Stimulated activated CD4-positive, alpha-beta T cell treated with anti-CD3 and anti-CD28 coated beads, Interleukin-1b, Interleukin-23, amount 100 ng/mL, for 48 hours (primary cell): ENCODE measurements around the gene THPO.

Experiments used
- DNase-seq: peaks from one replicate; pipeline ENCODE4 v3.0.0-alpha.2; 2020

THPO gene

DNA sequence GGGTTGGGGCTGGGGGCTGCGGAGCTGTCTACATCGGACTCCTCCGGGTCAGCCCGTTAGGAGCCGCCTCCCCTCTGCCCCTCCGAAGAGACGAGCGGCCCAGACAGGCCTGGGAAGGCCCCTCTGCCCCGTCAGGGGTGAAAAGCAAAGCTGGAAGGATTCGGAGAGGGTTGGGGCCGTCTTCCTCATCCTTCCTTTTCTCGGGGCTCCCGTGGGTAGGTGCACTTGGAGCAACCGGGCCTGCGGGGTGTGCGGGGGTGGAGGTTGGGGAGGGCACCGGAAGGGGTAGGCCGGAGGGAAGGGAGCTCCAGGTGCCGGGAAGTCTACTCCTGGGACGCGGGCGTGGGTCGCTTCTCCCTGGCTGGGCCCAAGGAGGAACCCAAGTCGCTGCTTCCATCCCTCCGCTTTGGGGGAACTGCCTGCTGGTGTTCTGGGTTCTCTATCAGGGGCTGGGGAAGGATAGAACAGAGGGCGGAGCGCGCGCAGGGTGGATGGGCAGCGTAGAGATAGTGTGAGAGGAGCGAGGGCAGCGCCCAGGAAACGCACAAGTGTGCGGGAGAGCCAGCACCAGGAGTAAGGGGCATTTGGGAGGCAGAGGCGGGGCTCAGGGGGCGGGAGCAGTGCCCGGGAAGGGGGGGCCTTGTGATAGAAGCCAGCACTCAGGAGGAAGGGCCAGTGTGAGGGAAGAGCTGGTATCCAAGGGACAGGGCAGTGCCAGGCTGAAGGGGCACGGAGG, 15.9 kb downstream of the THPO start:
- peak; percentile 52 for DNase-seq

DNA sequence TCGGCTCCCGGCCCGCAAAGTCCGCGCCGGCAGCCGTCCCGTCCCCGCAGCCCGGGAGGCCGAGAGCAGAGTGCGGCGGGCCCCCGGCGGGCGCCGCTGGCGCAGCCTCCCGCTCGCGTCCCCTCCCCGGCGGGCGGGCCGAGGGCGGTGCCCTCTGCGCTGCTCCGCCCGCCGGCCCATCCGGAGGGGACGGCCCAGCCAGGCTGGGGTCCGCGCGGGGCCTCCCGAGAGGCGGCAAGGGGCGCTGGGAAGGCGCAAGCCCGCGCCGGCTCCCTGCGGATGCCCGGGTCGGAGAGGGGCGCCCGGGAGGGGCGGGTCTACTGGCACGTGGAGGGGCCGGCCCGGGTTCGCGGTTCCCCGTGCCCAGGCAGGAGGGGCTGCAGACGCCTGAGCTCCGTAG, 16.5 kb downstream of the THPO start, which contains the start of the genes CLCN2 and POLR2H:
Gene CLCN2, minus strand, starts transcription at position 74 of the 400 bp plus-strand sequence. CDS start 126 bp downstream, outside the sequence.
Gene POLR2H, plus strand, starts transcription at position 179 of the 400 bp plus-strand sequence. CDS start 1,783 bp downstream, outside the sequence.
- peak; percentile 41 for DNase-seq

DNA sequence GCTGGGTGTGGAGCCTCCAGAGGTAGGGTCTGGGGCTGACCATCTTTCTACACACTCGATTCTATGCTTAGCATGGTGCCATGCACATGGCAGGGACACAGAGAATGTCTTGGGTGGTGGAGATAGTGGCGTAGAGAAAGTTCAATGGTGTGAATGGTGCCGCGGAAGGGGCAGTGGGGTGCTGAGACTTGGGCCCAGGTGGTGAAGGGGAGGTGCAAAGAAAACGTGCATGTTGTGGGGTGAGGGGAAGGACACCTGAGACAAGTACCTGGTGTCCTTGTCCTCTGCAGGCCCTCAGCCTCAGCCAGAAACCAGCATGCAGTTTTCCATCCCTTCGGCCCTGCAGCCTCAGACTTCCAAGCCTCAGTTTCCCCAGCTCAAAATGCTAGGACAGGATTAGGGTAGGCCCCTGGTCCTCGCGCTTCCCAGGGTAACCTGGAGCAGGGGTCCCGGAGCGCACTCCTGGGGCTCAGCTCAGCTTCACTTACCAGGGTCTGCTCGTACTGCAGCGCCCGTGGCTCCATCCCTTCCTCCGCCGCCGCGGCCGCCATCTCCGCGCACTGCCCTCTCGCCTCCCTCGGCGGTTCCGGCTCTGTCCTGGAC, 17.0 kb downstream of the THPO start:
- no peak for DNase-seq

DNA sequence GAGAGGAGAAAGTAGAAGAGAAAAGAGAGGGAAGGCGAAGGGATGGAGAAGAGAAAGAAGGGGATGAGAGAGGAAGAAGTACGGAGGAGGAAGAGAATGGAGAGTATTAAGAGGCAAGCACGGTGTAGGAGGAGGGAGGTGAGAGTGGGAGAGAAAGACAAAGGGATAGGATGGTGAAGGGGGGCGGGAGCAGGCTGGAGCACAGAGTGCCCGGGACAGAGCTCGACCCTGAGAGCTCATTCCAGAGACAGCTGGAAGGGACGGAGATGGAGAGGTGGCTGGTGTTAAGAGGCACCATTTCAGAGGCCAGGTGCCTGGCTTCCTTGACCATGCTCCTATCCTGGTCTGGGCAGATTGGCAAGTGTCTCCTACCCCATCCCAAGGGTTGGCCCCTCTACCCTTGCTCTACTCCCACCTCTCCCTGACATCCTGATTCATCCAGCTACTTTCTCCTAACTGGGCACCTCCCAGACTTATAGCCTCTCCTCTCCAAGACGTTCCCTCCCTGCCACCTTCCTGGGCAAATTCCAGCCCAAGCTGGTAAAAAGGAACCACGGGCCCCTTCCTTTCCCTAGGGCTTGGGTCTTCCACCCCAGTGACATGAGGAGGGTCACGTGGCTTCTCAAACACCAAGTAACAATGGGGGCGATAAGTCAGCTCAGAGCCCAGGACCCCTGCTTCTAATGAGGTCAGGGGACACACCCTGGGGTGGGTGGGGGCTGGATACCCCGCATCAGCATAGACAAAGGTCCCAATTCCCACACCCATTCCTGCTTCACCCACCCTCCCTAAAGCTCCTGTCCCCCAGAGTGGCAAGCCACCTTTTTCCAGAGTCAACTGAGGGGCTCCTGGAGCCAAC, 17.7 kb downstream of the THPO start:
- no peak for DNase-seq

DNA sequence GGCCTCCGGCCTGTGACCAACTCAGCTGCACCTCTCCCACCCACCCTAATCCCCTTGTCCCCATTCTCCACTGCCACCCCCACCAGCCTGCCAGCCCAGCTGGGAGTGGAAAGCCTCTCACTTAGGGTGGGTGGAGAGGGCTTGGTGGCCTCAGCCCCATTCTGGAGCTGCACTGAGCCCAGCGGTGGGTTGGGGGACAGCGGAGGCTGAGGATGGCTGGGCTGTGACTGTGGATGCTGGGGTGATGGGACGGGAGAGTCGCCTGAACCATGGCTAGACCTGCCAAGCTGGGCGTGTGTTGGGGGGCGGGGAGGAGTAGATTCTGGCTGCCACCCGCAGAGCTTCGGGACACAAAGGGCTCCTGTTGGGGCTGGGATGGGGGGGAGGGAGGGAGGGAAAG, 18.4 kb downstream of the THPO start:
- no peak for DNase-seq

DNA sequence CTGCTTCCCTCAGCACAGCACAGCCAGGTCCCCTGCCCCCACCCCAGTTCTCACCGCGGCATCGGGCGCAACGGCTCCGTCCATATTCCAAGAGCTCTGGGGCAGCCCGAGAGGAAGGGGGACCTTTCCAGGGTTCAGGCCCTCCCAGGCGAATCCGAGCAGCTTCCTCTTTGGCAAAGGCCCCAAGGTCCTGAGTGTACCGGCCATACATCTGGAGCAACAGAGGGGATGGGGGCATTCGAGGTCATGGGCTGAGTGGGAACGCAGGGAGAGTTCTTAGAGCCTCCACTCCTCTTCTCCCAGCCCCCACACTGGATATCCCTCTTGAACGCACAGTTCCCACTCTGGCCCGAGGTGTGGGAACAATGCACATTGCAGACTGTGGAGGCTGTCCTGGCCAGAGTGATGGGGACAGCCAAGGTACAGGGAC, 19.1 kb downstream of the THPO start:
- DNase-seq: no peak

DNA sequence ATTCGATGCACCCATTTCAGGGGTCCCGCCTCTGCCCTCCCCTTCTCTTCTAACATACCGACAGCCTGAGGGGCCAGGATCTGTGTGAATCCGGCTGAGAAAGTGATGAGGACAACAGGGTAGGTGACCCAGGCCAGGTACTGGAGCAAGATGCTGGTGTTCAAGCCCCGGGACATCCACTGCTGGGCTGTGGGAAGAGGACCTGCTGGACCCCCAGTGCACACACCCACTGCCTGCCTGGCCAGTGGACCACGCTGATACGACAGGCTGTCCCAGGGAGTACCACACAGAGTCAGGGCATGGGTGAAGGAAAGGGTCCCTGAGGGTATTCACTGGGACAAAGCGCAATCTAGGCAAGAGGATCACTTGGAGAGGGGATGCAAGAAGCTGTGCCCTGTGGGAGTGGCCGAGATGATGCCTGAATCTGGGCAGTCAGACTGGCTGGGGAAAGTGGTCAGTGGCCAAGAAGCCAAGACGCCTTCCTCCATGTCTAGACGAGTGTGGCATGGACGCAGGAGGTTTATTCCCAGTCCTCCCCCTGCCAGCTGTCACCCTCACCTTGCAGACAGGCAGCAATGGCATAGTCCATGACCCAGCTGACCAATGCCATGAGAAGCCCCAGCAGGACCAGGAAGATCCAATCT, 19.8 kb downstream of the THPO start:
- no peak for DNase-seq

DNA sequence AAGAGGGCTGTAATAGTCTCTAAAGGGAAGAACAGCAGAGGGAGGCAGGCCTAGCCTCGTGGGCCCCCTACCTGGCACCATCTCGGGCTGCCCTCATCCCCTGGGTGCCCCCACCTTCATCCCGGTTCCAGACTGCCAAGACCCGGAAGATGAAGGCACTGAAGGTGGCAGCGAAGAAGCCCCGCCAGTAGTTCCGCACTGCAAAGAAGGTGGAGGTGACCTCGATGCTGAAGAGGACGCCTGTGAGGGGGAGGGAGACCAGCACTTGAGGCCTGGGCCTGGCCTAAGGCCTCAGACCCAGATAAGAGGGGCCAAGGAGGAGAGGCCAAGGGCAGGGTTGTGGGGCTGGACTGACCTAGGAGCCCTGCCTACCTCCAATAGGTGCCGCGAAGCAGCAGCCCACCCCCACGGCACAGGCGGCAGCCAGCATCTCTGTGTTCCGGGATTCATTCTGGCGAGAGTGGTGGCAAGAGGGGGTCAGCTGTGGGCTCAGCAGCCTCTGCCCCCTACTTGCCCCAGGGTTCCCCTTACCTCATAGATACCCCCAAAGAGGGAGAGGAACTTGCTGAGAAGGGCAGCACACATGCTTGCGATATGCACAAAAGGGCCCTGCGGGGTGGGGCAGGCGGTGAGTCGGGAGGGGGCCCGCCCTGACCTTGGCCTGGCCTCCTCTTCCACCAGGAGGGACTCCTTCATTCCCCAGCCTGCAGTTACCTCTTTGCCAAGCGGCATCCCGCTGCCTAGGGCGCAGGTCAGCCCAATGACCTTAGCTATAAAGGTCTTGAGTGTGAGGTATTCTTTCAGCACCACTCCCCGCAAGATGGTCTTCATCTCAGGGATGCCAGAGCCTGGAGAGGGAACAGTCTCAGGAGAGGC, 20.5 kb downstream of the THPO start:
- no peak for DNase-seq

DNA sequence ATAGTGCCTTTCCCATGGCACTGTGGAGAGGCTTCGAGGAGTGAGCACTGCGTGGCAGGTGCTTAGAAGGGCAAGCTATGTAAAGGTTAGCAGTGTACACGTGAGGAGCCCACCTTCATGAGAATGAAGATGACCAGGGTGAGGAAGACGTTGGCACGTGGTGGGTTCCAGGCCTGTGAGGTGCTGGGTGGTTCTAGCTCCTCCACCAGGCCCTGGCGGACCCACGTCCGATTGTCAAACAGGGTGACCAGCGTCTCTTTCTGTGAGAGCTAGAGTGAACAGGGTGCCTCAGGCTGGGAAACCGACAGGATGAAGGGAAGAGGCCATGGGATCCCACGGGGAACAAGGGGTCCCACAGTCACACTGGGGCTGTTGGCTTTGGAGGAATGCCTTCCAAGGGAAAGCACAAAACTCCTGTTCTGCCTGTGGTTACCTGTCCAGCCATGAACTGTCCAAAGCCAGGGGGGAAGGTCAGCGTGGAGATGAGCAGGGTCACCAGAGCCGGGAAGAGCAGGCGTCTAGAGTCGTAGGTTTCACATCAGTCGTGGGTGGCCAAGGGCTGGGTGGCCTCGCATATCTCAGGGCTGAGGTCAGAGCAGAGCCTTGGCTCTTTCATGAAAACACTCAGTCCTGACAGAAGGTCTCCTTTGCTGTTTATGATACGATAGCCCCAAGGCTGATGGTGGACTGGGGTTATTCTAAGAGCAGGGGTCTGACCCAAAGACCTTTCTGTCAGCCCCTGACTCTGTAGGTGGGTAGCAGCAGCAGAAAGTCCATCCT, 22.6 kb downstream of the THPO start:
- DNase-seq: no peak

DNA sequence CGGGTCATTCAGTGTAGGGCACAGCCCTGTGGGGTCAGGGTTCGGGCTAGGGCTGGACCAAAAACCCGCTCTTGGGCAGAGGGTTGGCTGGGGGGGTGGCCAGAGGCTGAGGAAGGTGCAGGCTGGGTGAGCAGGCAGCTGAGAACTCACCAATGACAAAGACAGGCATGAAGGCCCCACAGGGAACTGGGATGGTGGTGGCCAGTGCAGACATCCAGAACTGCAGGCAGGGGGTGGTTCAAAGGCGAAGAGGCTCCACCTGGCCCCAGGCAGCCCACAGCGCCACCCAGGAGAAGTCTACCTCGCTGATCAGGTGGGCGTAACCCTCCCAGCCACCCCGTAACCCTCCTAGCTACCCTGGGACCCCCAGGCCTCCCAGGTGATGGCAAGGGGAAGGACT, 23.3 kb downstream of the THPO start:
- DNase-seq: no peak

DNA sequence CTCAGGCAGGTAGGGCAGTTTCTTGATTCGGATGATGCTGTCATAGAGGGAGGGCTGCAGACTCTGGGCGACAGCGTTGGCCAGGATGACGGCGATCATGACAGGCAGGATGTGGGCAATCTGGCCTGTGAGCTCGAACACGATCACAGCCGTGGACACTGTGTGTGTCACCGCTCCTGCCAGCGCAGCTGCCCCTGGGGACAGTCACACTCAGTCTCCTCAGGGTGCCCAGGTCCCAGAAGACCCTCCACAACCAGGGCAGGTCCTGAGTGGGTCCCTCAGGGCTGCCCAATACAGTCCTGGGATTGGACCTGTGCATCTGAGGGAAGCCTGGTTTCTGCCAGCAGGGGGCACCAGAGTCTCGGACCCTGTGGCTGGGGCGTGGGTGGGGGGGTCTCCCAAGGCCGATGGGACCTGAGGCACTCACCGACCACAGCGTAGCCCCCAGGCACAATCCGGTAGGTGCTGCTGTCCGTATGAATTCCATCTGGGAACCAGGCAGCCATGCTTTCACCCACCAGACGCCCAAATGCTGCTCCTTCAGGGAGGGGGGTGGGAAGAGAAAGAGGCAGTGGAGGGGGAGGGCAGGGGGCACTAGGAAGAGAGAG, 23.8 kb downstream of the THPO start:
- peak; percentile 56 for DNase-seq

DNA sequence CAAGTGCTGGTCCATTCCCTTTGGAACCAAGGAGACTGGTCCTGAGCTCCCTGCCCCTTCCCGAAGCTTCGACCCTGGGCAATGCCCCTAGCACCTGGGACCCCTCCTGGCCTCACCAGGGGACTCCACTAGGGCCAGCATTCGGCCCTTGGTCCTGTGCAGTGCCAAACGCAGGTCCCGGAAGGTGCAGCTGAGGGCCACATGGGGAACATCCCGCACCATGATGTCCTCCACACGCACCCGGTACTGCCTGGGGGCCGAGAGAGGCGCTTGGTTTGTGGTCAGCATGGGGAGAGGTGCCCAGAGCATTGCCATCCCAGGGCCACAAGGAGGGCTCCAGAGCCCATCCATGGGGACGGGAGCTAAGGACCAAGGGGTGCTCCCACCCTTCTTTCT, 24.5 kb downstream of the THPO start:
- DNase-seq: no peak

DNA sequence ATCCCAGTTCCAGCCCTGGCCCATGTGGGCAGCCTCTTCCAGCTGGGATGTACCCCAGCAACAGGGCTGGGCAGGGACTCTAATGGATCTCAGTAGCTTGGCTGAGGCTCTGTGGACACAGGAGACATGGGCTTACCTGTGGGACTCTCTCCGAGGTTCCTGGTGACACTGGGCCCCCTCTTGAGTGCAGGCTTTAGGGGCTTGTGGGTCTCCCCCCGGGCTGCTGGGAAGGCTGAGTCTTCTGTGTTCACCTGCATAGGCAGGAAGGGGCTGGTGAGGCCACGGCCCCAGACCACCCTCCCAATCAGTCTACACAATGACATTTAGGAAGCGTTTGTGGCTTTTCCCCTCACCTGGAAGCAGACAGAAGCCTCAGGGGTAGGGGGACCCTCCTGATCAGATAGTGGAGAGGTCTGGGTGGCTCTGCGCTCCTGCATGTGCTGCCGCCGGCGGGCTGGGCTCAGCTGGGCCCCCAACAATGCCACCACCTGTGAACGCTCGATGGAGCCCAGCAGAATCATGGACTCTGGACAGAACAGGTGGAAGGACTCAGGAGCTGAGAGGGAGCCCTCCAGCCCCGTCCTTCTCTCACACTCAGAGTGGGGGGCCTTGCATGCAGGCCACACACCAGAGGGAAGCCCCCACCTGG, 25.0 kb downstream of the THPO start:
- DNase-seq: no peak

DNA sequence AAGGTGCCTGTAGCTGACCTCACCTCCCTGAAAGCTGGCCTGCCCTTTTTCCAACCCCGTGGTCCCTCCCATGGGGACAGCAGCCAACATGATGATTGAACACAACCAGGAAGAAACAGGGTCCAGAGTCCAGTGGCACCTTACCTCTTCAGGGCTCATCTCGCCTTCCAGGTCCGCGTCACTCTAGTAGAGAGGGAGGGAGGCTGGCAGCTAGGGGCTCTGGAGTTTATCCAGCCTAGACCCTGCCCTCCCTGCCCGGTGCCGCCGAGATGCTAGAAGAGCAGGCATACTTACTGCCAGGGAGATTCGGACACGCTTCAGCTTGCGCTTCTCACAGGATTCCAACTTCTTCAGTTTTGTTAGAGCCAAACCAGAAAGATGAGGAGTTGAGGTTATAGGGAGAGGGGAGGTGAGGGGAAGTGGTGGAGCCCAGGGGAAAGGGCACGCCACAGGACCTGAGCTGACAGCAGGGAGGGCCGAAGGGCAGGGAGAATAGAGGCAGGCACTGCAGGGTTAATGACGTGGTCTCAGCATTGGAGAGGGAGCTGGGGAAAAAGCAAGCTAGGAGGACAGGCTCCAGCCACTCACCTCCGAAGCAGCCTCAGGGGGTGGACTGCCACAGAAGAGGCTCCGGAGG, 25.7 kb downstream of the THPO start:
- no peak for DNase-seq

DNA sequence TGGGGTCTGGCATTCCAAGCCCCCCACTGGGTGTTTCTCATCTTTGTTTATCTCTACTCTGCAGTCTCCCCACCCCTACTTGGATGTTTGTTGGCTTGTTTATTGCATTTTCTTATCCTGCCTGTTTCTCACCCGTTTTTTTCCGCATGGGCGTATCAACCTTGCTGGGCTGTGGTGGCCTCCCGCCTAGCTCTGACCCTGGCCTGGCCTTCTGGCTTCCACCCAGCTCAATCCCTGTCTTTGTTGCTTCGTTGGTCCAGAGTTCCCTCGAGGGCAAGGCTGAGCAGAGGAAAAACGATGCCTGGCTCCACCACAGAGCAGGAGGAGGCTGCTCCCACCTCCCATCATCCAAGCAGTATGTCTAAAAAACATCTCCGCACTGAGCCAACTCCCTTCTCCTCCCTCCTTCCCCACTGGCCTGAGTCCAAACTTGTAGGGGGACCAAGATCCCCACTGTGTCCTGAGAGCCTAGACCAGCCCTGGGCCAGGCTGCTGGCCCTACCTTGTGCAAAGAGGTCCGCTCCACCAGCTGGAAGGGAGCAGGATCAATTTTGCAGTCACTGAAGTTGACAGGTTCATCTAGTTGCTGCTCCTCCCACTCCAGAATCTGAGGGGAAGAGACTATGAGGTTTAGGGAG, 26.4 kb downstream of the THPO start:
- DNase-seq: no peak

DNA sequence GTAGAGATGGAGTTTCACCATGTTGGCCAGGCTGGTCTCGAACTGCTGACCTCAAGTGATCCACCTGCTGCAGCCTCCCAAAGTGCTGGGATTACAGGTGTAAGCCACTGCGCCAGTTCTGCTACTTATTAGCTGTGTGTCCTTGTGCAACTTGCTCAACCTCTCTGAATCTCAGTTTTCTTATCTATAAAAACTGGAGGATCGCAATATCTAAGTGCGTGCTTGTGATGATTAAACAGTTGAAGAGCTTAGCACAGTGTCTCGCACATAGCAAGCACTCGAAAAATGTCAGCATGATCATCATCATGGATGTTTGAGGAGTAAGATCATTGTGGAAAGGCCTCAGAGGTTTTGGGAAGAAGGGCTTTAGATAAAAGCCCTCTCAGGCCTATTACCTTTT, 27.4 kb downstream of the THPO start:
- DNase-seq: no peak

DNA sequence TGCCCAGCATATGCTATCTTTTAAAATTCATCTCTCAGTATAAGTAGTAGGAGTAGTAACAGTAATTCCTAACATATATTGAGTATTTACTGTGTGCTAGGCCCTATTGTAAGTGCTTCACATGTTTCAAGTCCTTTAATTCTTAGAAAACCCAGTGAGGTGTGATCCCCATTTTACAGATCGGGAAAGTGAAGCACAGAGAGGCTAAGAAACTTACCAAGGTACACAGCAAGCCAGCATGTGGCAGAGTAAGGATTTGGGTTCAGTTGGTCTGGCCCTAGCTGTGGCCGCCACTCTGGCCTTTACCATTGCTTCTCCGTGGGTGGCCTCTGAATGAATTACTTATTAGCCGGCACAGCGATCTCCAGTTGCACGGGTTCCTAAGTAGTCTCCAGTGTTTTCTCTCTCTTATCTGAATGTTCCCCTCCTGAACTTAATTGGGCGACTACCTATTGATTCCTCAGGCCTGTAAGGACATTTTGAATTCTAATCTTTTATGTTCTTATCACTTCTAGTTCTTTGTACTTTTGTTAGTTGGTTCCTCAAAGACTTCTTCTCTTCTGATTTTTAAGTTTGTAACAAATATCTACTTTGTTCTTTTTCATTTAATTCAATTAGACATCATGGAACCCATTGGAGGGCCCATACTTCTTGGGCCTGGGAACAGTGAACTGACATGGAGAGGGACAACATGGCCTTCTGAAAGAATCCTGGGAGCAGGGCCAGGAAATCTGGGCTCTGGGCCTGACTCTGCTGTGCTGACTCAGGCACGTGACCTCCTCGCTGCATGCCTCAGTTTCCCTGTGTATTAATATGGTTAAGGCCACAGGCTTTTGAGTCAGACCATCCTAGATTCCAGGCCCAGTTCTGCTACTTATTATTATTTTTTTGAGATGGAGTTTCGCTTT, 28.2 kb downstream of the THPO start:
- no peak for DNase-seq

DNA sequence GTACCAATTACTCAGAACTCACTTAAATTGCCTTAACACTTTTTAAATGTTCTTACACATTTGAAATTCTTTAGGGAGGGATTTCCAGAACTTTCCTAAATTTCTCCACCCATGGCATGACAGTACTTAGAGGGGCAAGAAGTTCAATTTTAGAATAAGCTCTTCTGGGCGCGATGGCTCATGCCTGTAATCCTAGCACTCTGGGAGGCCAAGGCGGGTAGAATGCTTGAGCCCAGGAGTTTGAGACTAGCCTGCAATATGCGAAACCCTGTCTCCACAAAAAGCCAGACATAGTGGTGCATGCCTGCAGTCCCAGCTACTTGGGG, 30.0 kb downstream of the THPO start:
- DNase-seq: no peak
